Kasumi-1 (cell line): Measurements from ENCODE around the gene GADD45GIP1.
"Not testable (repeated sequence)": the region's sequence is repeated elsewhere in the genome, so short reads cannot be mapped to it uniquely, and the experiment has no call there.

ENCODE experiments used
- DNase-seq, 2 experiments: peaks; one replicate each; lab custom pipeline; 2025; lab: John Stamatoyannopoulos, UW

GADD45GIP1 gene

GRCh38 chr19:12939975-12940423 lies 17.0 kb downstream of the GADD45GIP1 start:
- DNase-seq = no peak

- DNase-seq = peak in 1 of 2 experiments; percentile 38
Observed at GRCh38 chr19:12938779-12939601, 18.0 kb downstream of the GADD45GIP1 start.

GRCh38 chr19:12937927-12938778 lies 18.9 kb downstream of the GADD45GIP1 start, which contains the start of gene CALR:
Gene CALR, plus strand, starts transcription at chr19:12938609. Its CDS starts 71 bp downstream, at chr19:12938680.
- peak; percentile 97 for DNase-seq

GRCh38 chr19:12937093-12937926 lies 19.7 kb downstream of the GADD45GIP1 start:
- DNase-seq = peak; percentile 96 to 98

GRCh38 chr19:12936582-12936981 lies 20.4 kb downstream of the GADD45GIP1 start:
- DNase-seq = peak in 1 of 2 experiments; percentile 29

- no peak for DNase-seq
Observed at GRCh38 chr19:12935071-12935470, 22.0 kb downstream of the GADD45GIP1 start.

- DNase-seq = peak; percentile 88 to 89
Observed at GRCh38 chr19:12933287-12934072, 23.5 kb downstream of the GADD45GIP1 start, which contains the start of gene FARSA. Gene FARSA, minus strand, starts transcription at chr19:12933711. Its CDS starts 15 bp downstream, at chr19:12933696.

GRCh38 chr19:12932392-12933286 lies 24.4 kb downstream of the GADD45GIP1 start:
- peak in 1 of 2 experiments; percentile 26 for DNase-seq

- peak; percentile 21 to 46 for DNase-seq
Observed at GRCh38 chr19:12930002-12930645, 26.9 kb downstream of the GADD45GIP1 start.

- no peak for DNase-seq
Observed at GRCh38 chr19:12924621-12925310, 32.3 kb downstream of the GADD45GIP1 start.

GRCh38 chr19:12922959-12923358 lies 34.1 kb downstream of the GADD45GIP1 start:
- no peak for DNase-seq

GRCh38 chr19:12921047-12921446 lies 36.0 kb downstream of the GADD45GIP1 start:
- DNase-seq = no peak

- DNase-seq = no peak
Observed at GRCh38 chr19:12918253-12918652, 38.8 kb downstream of the GADD45GIP1 start.

GRCh38 chr19:12915860-12916259 lies 41.2 kb downstream of the GADD45GIP1 start:
- DNase-seq = not testable (repeated sequence)

- DNase-seq = peak; percentile 97 to 98
Observed at GRCh38 chr19:12913851-12914690, 43.0 kb downstream of the GADD45GIP1 start.

- DNase-seq = peak; percentile 79
Observed at GRCh38 chr19:12913011-12913561, 43.9 kb downstream of the GADD45GIP1 start.

GRCh38 chr19:12912571-12912970 lies 44.5 kb downstream of the GADD45GIP1 start:
- DNase-seq = no peak
